HepG2 (cell line): Measurements from ENCODE around the gene EVPLL. TPM values are rescaled to one million over a fixed set of nuclear protein-coding genes. Genes with fewer than 3 reads are reported as not detected.

ENCODE experiments used
- CEBPG ChIP-seq: IDR thresholded peaks from 2 replicates; pipeline ENCODE4 v1.6.1; 2016
- GATAD1 ChIP-seq: IDR thresholded peaks from 2 replicates; pipeline ENCODE4 v1.6.1; 2016; ENCODE audit warnings: missing genetic modification reagents, missing compliant biosample characterization
- KDM4B ChIP-seq: sonication (generic); formaldehyde crosslinking; IDR thresholded peaks from 2 replicates; pipeline ENCODE4 v1.4.0; 2020; ENCODE audit warnings: missing genetic modification reagents
- MEIS1 ChIP-seq: sonication (generic); formaldehyde crosslinking; IDR thresholded peaks from 2 replicates; pipeline ENCODE4 v1.9.0; 2021; ENCODE audit warnings: mild to moderate bottlenecking, missing genetic modification reagents, moderate library complexity, borderline replicate concordance
- NFAT5 ChIP-seq: sonication (generic); formaldehyde crosslinking; IDR thresholded peaks from 2 replicates; pipeline ENCODE4 v1.4.0; 2020; ENCODE audit warnings: missing genetic modification reagents
- NR2F6 ChIP-seq, 2 experiments: IDR thresholded peaks; 2 replicates each; pipeline ENCODE4 v1.6.1; 2016; ENCODE audit warnings: antibody characterized with exemption in 1 of 2, mild to moderate bottlenecking in 1 of 2
- PAXIP1 ChIP-seq: sonication (generic); formaldehyde crosslinking; conservative IDR thresholded peaks from 2 replicates; pipeline ENCODE4 v1.4.0; 2020; ENCODE audit warnings: mild to moderate bottlenecking, missing genetic modification reagents, moderate library complexity
- SAFB2 ChIP-seq: sonication (generic); formaldehyde crosslinking; IDR thresholded peaks from 2 replicates; pipeline ENCODE4 v1.5.1; 2020; ENCODE audit warnings: missing genetic modification reagents, low read depth, mild to moderate bottlenecking, borderline replicate concordance
- ZNF101 ChIP-seq: sonication (generic); formaldehyde crosslinking; IDR thresholded peaks from 2 replicates; pipeline ENCODE4 v1.4.0; 2020; ENCODE audit warnings: mild to moderate bottlenecking, low read depth, missing genetic modification reagents, borderline replicate concordance
- ZNF136 ChIP-seq: sonication (generic); formaldehyde crosslinking; IDR thresholded peaks from 2 replicates; pipeline ENCODE4 v1.8.1; 2022; ENCODE audit warnings: low read depth, mild to moderate bottlenecking, moderate library complexity, missing genetic modification reagents
- ZNF350 ChIP-seq: sonication (generic); formaldehyde crosslinking; IDR thresholded peaks from 2 replicates; pipeline ENCODE4 v1.4.0; 2020; ENCODE audit warnings: mild to moderate bottlenecking, low read depth, missing genetic modification reagents, borderline replicate concordance
- ZNF687 ChIP-seq: sonication (generic); formaldehyde crosslinking; IDR thresholded peaks from 2 replicates; pipeline ENCODE4 v1.5.1; 2020; ENCODE audit warnings: mild to moderate bottlenecking, missing genetic modification reagents, moderate library complexity
- ZSCAN22 ChIP-seq: sonication (generic); formaldehyde crosslinking; IDR thresholded peaks from 2 replicates; pipeline ENCODE4 v1.4.0; 2020; ENCODE audit warnings: mild to moderate bottlenecking, missing genetic modification reagents
- polyA plus RNA-seq, 8 experiments: library from polyadenylated mRNA; depleted of rRNA in 3 of 8; stranded (reverse) in 7 of 8; unstranded in 1 of 8; fragments of >200 nt; fragmentation: Illumina TruSeq in 4 of 8; extraction: Trizol in 4 of 8; gene quantifications; 2 replicates each; pipeline versions ENCODE4 v1.2.1 to v1.2.3, GENCODE V29; 2011 to 2016; ENCODE audit warnings: low read depth in 4 of 8, missing spikeins in 1 of 8, mixed read lengths in 1 of 8; ENCODE audit not compliant: insufficient read depth in 1 of 8
- total RNA-seq, 5 experiments: library from RNA; depleted of rRNA; stranded (reverse); fragments of >200 nt; fragmentation: Illumina TruSeq; extraction: Trizol; gene quantifications; 2 replicates each; pipeline ENCODE4 v1.2.3, GENCODE V29; 2016; ENCODE audit warnings: low read depth in 1 of 5

The EVPLL gene
- total and polyA plus RNA-seq, 2 of the 13 experiments (the other 11 are each of a cell fraction or from before 2014, with no cell fraction given), result 0.07 TPM; not detected in 1

- peak; percentile 11; the same call in 1 of the 2 replicates for TF ChIP-seq PAXIP1 (CRISPR knock-in tag)
- TF ChIP-seq ZSCAN22, result no peak
- 0 out of 2 replicates have a peak, but pooled peaks have one; percentile 69 for TF ChIP-seq ZNF101 (CRISPR knock-in tag)
- TF ChIP-seq MEIS1 (CRISPR knock-in tag), result 0 out of 2 replicates have a peak, but pooled peaks have one; percentile 18
- TF ChIP-seq CEBPG, result peak; percentile 24; the same call in 1 of the 2 replicates
- no peak for TF ChIP-seq NFAT5
- no peak for TF ChIP-seq ZNF687
- 0 out of 2 replicates have a peak, but pooled peaks have one; percentile 32 for TF ChIP-seq GATAD1 (CRISPR knock-in tag)
- peak; percentile 55 for TF ChIP-seq NR2F6 (IDR thresholded peaks at IDR 0.05)
- peak; percentile 72 for TF ChIP-seq NR2F6 (CRISPR knock-in tag; IDR thresholded peaks at IDR 0.05)
- peak; percentile 19; the same call in 1 of the 2 replicates for TF ChIP-seq ZNF350 (CRISPR knock-in tag)
- TF ChIP-seq KDM4B, result no peak
- TF ChIP-seq ZNF136, result no peak
- TF ChIP-seq SAFB2, result no peak
Observed at GRCh38 chr17:18362698-18363100, 14.9 kb upstream of the EVPLL start (continued).
